Activated gamma-delta T cell treated with anti-CD3 and anti-CD28 coated beads, Interleukin-2, amount 50 U/mL, for 16 hours (primary cell): ENCODE measurements around the gene GLP2R.
"Not testable (repeated sequence)": the region's sequence is repeated elsewhere in the genome, so short reads cannot be mapped to it uniquely, and the experiment has no call there.

Source experiments
- DNase-seq: peaks from one replicate; pipeline ENCODE4 v3.0.0-alpha.2; 2020; ENCODE audit warnings: low read depth

The GLP2R gene

DNA sequence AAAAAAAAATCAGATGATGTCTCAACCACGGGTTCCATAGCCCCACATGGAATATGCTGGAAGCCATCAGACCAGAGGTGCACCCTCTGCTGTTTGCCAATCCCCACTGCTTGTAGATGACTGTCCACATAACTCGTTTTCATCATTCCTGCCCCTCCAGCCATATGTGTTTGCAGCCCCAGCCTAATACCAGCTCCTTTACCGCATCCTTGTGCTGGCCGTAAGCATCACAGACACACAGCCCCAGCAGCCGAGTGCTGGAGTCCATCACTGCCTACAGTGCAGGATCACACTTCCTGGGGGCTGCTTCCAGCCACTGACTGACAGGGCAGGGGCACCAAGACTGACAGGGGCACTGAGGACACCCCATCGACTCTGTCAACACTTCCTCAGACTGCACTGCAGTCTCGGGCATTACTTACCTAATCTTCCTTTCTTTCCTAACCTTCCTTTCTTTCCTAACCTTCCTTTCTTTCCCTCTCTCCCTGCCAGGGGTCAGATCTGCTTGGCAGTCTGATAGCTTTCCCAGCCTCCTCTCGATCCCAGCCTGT is 74.4 kb downstream of the GLP2R start:
- DNase-seq, result no peak

DNA sequence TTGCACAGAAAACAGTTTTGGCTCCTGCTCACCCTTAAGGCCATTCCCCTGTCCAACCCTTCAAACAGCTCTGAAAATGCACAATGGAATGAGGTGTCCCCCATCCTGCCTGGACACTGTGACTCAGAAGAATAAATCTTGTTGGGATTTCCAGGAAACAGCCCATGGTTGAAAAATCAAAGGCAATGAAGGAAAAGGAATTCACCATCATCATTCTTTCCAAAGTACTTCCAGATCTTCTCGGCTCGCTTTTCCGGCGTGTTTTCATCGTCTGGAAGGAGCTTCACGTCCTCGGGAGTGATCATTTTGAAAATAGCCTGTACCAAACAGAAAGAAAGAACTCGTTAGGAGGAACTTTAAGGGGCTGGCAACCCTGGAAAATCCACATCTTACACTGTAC is 75.1 kb downstream of the GLP2R start:
- DNase-seq, result no peak

DNA sequence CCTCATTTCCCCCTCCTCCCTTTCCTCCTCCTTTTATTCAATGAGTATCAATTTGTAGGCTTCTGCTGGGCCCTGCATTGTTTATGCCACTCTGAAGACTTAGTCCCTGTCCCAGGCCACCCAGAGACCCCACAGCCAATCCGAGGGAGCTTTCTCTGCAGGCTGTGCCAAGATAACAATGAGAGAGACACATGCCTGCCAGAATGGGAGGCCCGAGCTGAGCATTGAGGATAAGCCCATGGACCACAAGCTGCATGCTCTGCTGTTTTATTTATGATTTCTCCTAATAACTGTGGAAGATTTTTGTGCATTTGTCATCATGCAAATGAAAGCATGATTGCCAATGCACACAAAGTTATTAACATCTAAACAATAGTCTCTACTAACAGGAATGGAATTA is 76.4 kb downstream of the GLP2R start:
- no peak for DNase-seq

DNA sequence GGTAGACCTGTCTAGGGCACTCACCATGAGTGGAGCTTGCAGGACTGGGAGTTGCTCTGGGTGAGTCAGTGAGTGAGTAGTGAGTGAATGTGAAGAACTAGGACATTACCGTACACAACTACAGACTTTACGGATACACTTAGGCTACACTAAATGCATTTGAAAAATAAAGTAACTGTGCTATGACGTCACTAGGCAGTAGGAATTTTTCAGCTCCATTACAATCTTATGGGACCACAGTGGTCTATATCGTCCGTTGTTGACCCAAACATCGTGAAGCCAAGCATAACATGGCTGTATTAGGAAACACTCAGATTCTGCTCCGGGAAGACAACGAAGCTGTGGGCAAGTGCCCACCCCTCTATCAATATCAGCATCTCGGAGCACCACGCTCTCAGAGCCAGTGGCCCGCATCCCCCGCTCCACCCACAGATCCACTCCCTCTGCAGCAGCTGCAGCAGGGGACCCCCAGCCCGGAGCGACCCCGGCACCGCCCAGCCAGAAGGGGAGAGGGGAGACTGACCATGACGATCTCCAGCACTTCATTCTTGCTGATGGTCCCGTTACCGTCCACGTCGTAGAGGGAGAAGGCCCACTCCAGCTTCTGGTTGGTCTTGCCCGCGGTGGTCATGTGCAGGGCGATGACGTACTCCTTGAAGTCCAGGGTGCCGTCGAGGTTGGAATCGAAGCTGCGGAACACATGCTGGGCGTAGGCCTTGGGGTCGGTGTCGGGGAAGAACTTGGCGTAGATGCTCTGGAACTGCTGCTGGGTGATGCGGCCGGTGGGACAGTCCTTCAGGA is 78.8 kb downstream of the GLP2R start:
- no peak for DNase-seq

DNA sequence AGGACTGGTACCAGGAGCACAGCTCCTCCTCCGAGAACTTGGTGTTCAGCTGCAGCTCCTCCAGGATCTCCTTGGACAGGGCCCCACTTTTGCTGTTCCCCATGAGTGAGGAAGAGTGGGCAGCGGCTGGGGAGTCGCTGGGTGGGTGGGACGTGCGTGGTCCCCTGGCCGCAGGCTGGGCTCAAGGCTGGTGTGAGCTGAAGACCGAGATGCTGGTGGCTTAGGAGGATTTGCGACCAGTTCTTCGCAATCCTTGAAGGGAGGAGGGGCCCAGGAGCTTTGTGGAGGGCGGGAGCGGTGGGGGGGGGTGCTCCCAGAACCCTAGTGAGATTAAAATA is 79.3 kb downstream of the GLP2R start, which contains the start of gene RCVRN:
TSS of gene RCVRN (minus strand) at position 194 of the 338 bp plus-strand sequence. CDS start at position 103, 91 bp downstream.
- DNase-seq, result no peak

DNA sequence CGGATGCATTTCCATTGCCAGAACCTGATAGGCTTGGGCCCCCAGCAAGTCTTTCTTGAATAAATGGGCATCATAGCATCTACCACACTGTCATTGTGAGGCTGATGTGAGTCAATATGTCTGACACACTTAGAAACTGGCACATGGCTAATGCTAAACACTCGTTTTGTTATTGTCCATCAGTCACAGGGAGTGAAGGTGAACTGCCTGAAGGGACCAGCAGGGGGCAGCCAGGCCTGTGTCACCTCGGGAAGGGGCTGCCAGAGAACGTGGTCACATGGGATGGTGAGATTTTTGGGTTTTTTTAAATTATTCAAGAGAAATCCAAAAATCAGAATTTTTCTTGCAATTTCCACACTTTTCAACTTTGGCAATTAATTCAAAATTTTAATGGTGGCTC is 80.2 kb downstream of the GLP2R start:
- no peak for DNase-seq

DNA sequence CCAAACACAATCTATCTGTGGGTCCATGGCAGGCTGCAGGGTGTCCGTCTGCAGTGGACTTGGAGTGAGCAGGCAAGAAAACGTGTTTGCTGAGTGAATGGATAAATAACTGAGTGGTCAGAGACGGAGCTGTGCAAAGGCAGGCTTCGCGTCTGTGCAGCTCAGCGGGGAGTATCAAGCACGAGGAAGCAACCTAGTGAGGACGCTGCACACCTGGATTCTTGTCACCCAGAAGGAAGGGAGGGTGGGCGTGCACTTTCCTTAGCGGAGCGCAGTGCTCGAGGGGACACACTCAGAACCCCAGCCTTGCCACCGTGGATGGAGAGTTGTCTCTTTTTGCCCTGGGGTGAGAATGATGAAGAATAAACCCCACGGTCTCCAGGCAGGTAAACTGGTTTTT is 80.9 kb downstream of the GLP2R start:
- no peak for DNase-seq

DNA sequence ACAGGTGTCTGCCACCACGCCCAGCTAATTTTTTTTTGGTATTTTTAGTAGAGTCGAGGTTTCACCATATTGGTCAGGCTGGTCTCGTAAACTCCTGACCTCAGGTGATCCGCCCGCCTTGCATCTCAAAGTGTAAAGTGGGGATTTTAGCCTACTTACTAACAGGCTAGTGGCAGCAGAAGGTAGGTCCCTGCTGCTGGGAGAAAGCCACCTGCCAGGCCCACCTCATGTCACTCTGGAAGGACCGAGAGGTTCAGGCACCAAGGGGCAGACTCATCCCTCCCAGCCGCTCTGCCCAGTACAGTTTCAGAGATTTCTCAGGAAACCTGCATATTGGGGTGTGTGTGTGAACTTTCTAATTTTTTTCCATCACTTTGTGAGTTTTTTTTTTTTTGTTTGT is 81.4 kb downstream of the GLP2R start:
- DNase-seq, result no peak

DNA sequence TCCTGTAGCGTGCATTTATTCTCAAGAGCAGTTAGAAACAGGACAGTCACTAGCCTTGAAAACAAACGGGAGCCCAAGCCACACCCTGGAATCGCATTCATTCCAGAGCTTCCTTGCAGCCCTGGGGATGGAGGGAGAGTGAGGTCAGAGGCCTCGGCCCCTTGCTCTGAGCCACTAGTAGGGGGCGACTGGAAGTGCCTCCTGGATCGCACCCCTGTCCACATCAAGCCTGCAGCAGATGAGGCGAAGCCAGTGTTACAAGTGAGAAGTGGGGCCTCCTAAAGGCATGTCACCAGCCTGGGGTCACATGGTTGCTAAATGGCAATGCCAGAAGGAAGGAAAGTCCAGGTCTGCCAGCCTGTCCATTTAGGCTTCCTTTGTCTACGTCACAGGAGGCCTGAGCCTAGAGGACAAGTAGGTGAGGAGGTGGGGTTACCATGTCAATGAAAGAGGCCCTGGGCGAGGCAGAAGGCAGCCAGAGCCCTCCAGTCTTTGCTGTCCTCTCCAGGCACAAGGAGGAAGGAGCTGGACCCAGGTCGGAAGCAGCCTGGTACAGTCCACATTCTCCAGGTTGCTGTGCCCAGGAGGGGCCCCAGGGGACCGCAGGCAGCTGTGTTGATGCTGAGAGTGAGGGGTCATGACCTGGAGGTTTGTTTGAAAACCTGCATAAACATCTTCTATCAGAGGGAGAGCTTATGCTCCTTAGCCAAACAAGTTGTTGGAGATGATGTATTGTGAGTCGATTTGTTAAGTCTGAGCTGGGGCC is 82.3 kb downstream of the GLP2R start:
- DNase-seq, result no peak

DNA sequence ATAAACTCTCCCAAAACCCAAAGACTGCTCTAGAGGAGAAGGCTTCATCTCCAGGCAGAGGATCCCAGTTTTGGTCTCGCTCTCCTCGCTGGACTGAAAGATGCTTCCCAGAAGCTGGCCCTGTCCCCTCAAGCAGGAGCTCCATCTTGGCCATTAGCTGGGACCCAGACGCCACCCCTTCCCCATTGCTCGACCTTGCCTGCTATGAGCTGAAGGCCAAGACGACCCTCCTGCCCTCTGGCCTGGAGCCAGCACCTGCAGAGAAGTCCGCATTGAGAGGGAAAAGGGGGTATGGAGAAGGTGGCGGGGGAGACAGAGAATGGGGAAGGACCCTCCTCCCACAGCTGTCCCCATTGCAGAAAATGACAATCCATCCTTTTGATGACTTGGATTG is 82.9 kb downstream of the GLP2R start:
- no peak for DNase-seq

DNA sequence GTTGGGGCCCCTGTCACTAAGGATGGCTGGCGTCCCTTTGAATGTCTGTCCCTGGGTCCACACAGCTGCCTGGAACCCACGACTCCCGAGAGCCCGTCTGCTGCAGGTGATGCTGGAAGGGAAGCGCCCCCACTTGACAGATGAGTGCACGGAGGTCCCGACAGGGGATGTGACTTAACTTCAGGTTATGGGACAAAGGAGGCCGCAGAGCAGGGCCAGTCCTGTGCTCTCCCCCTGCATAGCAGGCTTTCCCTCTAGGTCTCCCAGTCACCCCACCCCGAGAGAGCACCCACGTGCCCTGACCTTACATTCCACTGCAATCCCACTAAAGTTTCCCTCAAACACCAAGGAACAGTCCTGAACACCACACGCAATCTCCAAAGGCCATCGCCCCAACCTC is 85.4 kb downstream of the GLP2R start:
- no peak for DNase-seq

DNA sequence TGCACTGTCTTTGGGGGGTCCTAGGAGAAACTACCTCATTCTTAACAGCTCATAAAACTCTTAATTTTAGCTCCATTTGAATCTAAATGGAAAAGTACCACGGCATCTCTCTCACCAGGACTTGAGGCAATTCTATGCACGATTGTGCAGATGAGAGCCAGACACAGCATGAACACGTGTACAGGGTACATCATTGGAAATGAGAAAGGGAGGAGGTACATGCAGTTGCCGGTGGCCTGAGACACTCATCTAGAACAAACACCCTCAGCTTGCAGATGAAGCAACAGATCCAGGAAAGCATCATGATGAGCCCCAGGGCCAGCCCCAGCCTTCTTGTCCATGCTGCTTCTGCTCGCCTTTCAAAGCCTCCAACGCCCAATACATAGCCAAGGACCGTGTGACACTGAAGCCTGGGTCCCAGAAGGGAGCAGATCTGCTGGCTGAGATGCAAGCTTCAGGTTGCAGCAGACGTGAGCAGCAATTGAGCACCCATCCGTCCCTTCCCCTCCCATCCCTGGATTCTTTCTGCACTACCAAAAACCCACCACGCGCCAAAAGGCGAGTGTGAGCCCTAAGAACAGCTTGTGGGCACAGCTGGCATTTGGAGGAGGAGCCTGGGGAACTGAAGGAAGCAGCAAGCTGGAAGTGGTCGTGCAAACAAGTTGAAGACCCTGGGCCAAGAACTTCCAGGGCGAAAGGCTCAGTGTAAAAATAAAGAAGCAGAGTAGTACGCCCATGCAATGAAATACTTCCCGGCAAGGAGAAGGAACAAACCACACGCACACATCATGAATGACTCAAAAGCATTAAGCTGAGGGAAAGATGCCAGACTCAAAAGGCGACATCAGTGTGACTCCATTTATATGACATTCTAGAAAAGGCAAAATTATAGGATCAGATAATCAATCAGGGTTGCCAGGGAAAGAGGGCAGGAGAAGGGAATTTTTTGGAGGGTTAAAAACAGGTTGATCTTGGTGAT is 86.7 kb downstream of the GLP2R start:
- DNase-seq, result no peak

DNA sequence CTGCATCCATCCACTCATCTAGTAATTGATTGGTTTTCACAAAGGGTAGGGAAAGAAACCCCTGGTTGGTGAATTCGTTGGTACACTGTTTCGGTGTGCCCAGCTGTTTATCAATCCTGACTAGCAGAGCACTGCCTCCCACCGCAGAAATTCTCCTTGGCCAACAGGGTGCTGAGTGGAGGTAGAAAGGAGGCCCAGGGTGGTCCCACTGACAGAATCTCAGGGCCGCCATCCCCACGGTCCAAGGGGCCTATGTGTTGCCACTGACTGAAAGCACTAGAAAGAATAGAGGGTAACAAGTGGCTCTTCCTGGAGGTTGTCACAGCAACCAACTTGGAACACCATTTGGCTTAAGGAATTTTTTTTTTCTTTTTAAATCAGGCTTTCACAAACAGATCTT is 87.8 kb downstream of the GLP2R start:
- DNase-seq, result no peak

DNA sequence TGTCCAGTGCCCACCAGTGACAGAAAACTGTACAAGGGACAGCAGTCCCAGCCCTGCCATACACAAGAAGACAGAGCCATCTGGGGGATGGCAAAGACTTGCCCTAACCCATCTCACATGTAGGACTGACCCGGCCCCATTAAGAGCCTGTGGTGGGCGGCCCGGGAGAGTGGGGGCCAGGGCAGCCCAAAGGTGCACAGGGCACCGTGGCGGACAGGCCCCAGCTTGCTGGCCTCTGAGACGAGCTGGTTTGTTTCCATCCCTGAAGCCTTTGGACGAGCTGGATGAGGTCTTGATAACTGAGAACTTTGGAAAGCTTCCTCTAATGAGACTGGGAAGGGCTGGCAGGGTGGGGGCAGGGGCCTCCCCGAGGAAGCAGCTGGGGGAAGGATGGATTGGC is 90.4 kb downstream of the GLP2R start:
- no peak for DNase-seq

DNA sequence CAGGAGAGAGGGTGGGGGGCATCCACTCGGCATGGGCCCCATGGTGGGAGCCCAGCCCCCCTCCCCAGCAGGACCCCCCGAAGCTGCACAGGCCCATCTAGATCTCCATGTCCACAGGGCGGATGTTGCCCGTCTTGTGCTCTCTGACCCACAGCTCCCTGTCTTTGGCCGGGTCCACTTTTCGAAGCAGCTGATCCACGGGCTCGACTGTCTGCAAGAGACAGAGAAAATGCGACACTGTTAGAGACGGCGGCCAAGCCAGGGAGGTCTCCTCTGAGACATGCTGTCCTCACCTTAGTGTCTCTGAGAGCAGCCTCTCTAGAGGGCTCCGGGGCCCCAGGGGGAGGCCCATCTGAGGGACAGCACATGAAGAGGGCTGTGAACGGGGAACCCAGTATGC is 91.4 kb downstream of the GLP2R start:
- no peak for DNase-seq

DNA sequence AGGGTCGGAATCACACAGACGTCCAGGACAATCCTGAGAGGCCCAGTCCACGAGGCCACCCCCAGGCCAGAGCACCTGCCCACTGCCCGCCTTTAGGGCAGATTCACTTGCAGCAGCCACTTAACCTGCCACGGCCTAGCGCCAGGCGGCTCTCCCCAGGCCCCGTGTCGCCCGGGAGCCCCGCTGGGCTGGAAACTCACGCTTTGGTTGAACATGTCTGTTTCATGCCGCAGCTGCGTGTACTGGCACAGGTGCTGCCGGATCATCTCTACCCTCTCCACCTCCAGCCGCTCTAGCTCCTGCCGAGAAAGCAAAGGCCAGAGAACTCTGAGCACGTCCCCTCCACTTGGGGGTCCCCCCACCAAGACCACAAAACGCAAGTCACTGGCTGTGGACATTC is 92.1 kb downstream of the GLP2R start:
- no peak for DNase-seq

DNA sequence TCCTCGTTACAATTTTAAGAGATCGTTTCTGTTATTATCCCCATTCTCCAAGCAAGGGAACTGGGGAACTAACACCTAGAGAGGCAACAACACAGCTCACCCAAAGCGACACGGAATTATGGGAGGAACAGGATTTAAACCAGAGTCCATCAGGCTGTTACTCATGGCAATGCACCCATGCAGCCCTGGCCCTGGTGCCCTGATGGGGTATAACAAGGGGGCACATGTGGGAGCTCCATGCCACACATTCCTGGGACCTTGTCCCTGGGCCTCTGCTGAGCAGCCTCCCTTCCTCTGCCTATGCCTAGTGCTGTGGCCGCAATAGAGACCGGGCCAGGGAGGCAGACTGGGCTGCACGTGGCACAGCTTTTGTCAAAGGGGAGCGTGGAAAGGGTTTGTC is 92.6 kb downstream of the GLP2R start:
- DNase-seq, result no peak

DNA sequence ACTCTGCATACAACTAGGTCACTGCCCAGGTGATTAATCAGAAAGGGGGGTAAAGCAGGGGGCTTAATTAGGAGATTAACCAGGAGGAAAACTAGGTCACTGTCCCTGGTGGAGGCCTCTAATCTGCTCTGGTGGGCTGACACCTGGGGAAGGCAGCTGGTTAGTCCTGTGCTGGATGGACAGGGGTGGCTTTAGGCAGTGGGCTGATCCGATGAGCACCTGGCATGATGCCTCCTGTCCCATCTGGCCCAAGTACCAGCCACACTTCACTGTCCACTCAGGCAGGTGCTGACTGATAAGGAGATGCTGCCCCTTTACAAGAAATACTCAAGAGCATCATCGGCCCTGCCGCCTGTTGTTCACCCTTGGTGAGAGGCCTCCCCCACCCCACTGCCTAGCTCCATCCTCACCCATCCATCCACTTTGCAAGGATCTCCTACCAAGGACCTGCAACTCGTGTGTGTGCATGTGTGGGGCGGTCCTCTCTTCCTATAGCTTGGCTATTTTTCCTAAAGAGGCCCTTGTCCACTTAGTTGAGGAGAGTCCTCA is 93.2 kb downstream of the GLP2R start:
- DNase-seq, result no peak

DNA sequence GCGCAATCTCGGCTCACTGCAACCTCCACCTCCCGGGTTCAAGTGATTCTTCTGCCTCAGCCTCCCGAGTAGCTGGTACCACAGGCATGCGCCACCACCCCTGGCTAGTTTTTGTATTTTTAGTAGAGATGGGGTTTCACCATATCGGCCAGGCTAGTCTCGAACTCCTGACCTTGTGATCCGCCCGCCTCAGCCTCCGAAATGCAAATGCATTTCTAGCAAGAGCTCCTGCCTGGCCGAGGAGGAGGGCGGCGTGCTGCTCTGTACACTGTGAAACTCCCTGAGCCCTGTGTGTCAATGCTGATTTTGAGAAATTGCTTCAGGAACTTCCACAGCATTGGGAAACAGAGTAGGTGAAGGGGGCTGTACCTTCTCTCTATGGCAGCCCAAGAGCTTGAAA is 95.5 kb downstream of the GLP2R start:
- DNase-seq, result not testable (repeated sequence)

DNA sequence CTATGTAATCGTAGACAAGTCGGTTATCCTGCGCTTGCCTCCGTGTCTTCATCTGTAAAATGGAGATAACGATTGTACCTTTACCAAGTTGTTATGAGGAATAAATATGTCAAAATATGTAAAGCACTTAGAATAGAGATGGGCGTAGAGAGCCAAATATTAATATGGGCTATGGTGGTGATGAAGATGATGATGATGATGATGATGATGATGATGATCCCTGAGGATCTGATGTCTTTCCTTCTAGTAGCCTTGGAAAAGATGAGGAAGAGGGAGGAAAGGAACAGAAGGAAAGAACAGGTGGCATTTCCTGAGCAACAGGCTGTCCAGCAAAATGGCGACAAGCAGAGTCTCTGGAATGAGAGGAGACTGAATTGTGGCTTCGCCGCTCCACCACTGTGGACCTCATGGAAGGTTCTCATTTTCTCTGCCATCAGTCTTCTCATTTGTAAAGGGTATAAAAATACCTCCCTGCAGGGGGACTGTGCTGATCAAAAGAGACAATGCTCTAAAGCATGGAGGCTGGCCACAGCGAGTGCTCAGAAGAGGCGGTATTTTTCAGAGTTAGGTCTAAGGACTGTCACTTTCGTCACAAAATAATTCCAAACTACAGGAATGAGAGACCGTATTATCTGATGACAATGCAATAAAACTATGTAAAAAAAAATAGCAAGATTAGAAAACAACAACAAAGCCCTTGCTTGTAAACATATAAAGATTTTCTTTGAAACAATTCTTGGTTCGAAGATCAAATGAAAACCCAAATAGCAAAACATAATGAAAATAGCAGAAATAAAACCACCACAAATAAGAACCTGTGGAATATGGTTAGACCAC is 96.5 kb downstream of the GLP2R start:
- DNase-seq, result no peak

DNA sequence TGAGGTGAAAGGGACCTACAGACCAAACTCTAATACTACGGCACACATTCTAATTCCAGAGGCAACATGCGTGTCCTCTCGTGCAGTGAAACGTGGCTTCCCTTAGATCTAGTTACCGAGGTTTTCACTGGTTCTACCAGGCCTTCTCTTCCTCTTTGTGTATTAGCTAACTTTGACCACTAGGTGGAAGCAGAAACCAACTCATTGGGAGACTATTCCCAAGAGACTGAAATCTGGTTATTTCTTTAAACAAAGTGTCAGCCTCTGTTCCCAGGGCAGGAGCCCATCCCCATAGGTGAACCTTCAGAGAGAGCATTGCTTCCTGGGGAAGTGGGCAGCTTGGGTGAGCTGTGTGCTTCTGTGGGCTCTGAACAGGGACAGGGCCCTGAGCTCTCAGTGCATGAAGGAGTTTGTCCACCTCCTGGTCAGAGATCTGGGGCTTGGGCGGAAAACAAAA is 99.0 kb downstream of the GLP2R start:
- DNase-seq, result no peak
